Gastrocnemius medialis (tissue), 4 donors: ENCODE measurements around the gene LRTM2.

Source experiments
- CTCF ChIP-seq, 5 experiments: fragments of 450-650 bp in 3 of 5; fragments of 200-600 bp in 2 of 5; sonication (generic) in 2 of 5; IDR thresholded peaks in 4 of 5; conservative IDR thresholded peaks in 1 of 5; 1 replicate in 4 of 5; 2 replicates in 1 of 5; pipeline ENCODE4 v1.5.1; 2016 to 2019; ENCODE audit warnings: antibody characterized with exemption in 5 of 5, mild to moderate bottlenecking in 3 of 5, moderate library complexity in 3 of 5
- POLR2A ChIP-seq, 2 donors: fragments of 450-650 bp; IDR thresholded peaks; one replicate each; pipeline ENCODE4 v1.6.1; 2017; ENCODE audit warnings: antibody characterized with exemption in 2 of 2, mild to moderate bottlenecking in 2 of 2, moderate library complexity in 2 of 2

GRCh38 chr12:1799051-1799881 is 21.1 kb upstream of the LRTM2 start:
- TF ChIP-seq POLR2A (IDR thresholded peaks at IDR 0.05): no peak
- no peak for TF ChIP-seq CTCF (IDR thresholded peaks at IDR 0.05 in 4 of 5, conservative IDR thresholded peaks at IDR 0.05 in 1 of 5)
